Right hindlimb (tissue), 1 donor: ENCODE measurements around the gene LSP1.

Experiments
- DNase-seq: peaks from one replicate; pipeline ENCODE4 v3.0.0-alpha.2; 2018

Gene LSP1

GRCh38 chr11:1851468-1852180, 1.3 kb upstream of the LSP1 start:
- DNase-seq, result no peak

GRCh38 chr11:1852271-1852876, 510 bp upstream of the LSP1 start:
- no peak for DNase-seq

GRCh38 chr11:1853376-1854131, 670 bp downstream of the LSP1 start:
- DNase-seq, result no peak

GRCh38 chr11:1854132-1854948, 1.5 kb downstream of the LSP1 start:
- DNase-seq, result no peak

- no peak for DNase-seq
These were observed 2.3 kb downstream of the LSP1 start for GRCh38 chr11:1854949-1855885.

GRCh38 chr11:1855886-1856265, 3.0 kb downstream of the LSP1 start:
- DNase-seq, result no peak

- DNase-seq, result no peak
These were observed 3.6 kb downstream of the LSP1 start for GRCh38 chr11:1856306-1857005.

GRCh38 chr11:1857064-1857463, 4.2 kb downstream of the LSP1 start:
- no peak for DNase-seq

- no peak for DNase-seq
These were observed 5.3 kb downstream of the LSP1 start for GRCh38 chr11:1858154-1858553.

- DNase-seq, result no peak
These were observed 5.7 kb downstream of the LSP1 start for GRCh38 chr11:1858576-1858975.

GRCh38 chr11:1859004-1859403, 6.1 kb downstream of the LSP1 start:
- DNase-seq, result no peak

GRCh38 chr11:1860108-1860507, 7.2 kb downstream of the LSP1 start:
- no peak for DNase-seq

- DNase-seq, result no peak
These were observed 8.8 kb downstream of the LSP1 start for GRCh38 chr11:1861435-1862411.

GRCh38 chr11:1862588-1863351, 9.9 kb downstream of the LSP1 start:
- DNase-seq, result no peak

- DNase-seq, result peak; percentile 91
These were observed 10.7 kb downstream of the LSP1 start for GRCh38 chr11:1863352-1864216.

- DNase-seq, result no peak
These were observed 11.3 kb downstream of the LSP1 start for GRCh38 chr11:1864231-1864630.

GRCh38 chr11:1864831-1865665, 12.2 kb downstream of the LSP1 start:
- no peak for DNase-seq
